Measurements from ENCODE around the gene ACOT7.

GRCh38 chr1:6261615-6261995, 132.0 kb downstream of the ACOT7 start:
- no peak for TF ChIP-seq CTCF (IDR thresholded peaks at IDR 0.05)
- TF ChIP-seq POLR2A (IDR thresholded peaks at IDR 0.05): no peak

Measured in lower leg skin (tissue), 3 donors.